K562 (cell line): Measurements from ENCODE around the gene MTTP. TPM values are rescaled to one million over a fixed set of nuclear protein-coding genes. Genes with fewer than 3 reads are reported as not detected.

Source experiments
- CHD1 ChIP-seq: fragments of 200-600 bp; sonication (generic); IDR thresholded peaks from one replicate; pipeline ENCODE4 v1.6.1; 2012; ENCODE audit warnings: mild to moderate bottlenecking, moderate library complexity, low read length, inconsistent platforms
- CHD7 ChIP-seq: fragments of 200-600 bp; sonication (generic); IDR thresholded peaks from one replicate; pipeline ENCODE4 v1.6.1; 2012; ENCODE audit warnings: mild to moderate bottlenecking, low read depth, low read length, inconsistent platforms
- ELF4 ChIP-seq: fragments of 450-650 bp; formaldehyde crosslinking; IDR thresholded peaks from 2 replicates; pipeline ENCODE4 v1.4.0; 2022; ENCODE audit warnings: missing genetic modification characterization
- FOXA1 ChIP-seq: fragments of 450-650 bp; IDR thresholded peaks from 2 replicates; pipeline ENCODE4 v1.6.1; 2016; ENCODE audit warnings: mild to moderate bottlenecking, borderline replicate concordance
- HES1 ChIP-seq: fragments of 450-650 bp; IDR thresholded peaks from 2 replicates; pipeline ENCODE4 v1.6.1; 2016; ENCODE audit warnings: low read depth, mild to moderate bottlenecking, moderate library complexity
- MTA2 ChIP-seq: fragments of 450-650 bp; IDR thresholded peaks from 2 replicates; pipeline ENCODE4 v1.6.1; 2016; ENCODE audit warnings: low read depth
- MYNN ChIP-seq, 2 experiments: sonication (generic); formaldehyde crosslinking in 1 of 2; IDR thresholded peaks; 2 replicates each; pipeline versions ENCODE4 v1.5.0 to v1.6.1; 2016 to 2020; ENCODE audit warnings: antibody characterized with exemption in 1 of 2, missing genetic modification reagents in 1 of 2
- NFIC ChIP-seq: fragments of 450-650 bp; IDR thresholded peaks from 2 replicates; pipeline ENCODE4 v1.6.1; 2017; ENCODE audit warnings: mild to moderate bottlenecking, inconsistent platforms
- NFRKB ChIP-seq: fragments of 450-650 bp; IDR thresholded peaks from 2 replicates; pipeline ENCODE4 v1.6.1; 2016; ENCODE audit warnings: low read depth
- PKNOX1 ChIP-seq: fragments of 450-650 bp; IDR thresholded peaks from 2 replicates; pipeline ENCODE4 v1.6.1; 2016
- PRPF4 ChIP-seq: fragments of 200-400 bp; formaldehyde crosslinking; IDR thresholded peaks from one replicate; pipeline ENCODE4 v1.6.1; 2017; ENCODE audit warnings: low read length, low read depth, mild to moderate bottlenecking; ENCODE audit not compliant: insufficient read depth, poor library complexity, severe bottlenecking
- PYGO2 ChIP-seq: fragments of 450-650 bp; IDR thresholded peaks from 2 replicates; pipeline ENCODE4 v1.6.1; 2016; ENCODE audit warnings: mild to moderate bottlenecking, missing genetic modification characterization, moderate library complexity, missing compliant biosample characterization
- SMC3 ChIP-seq: conservative IDR thresholded peaks from 2 replicates; pipeline ENCODE4 v1.6.1; 2011; ENCODE audit warnings: low read depth, low read length, improper control_type of control experiment; ENCODE audit not compliant: insufficient read depth
- STAT5A ChIP-seq: IDR thresholded peaks from 2 replicates; pipeline ENCODE4 v1.6.1; 2012; ENCODE audit warnings: low read length, inconsistent platforms, borderline replicate concordance
- ZNF282 ChIP-seq: sonication (generic); formaldehyde crosslinking; IDR thresholded peaks from 2 replicates; pipeline ENCODE4 v1.8.1; 2023; ENCODE audit warnings: missing genetic modification reagents
- ZNF408 ChIP-seq: fragments of 250-450 bp; sonication (Bioruptor Pico); IDR thresholded peaks from 2 replicates; pipeline ENCODE4 v1.4.0; 2020; ENCODE audit warnings: low read depth, mild to moderate bottlenecking, moderate library complexity
- polyA plus RNA-seq, 8 experiments: library from polyadenylated mRNA; depleted of rRNA in 4 of 8; stranded (reverse) in 5 of 8; unstranded in 3 of 8; fragments of >200 nt; fragmentation: Nextera tagmentation in 2 of 8; fragmentation: Illumina TruSeq in 1 of 8; extraction: Ambion mirVana in 2 of 8; extraction: Trizol in 1 of 8; gene quantifications; 2 replicates each; pipeline versions ENCODE4 v1.2.1 to v1.2.3, GENCODE V29; 2011 to 2014; ENCODE audit warnings: inconsistent platforms in 1 of 8, missing spikeins in 1 of 8
- total RNA-seq, 7 experiments: library from RNA; depleted of rRNA in 6 of 7; stranded (reverse); fragments of >200 nt in 6 of 7; fragmentation: Illumina TruSeq in 2 of 7; extraction: Trizol in 2 of 7; gene quantifications; 2 replicates each; pipeline versions ENCODE4 v1.2.1 to v1.2.3, GENCODE V29; 2011 to 2021; ENCODE audit warnings: low replicate concordance in 1 of 7

MTTP gene
- total and polyA plus RNA-seq, 9 of the 15 experiments (the other 6 are each of a cell fraction or from before 2014, with no cell fraction given) = 0.01 to 0.29 (median 0.04) TPM; not detected in 2

GRCh38 chr4:99670409-99671073 lies 95.9 kb downstream of the MTTP start (continued):
- no peak for TF ChIP-seq CHD1
- TF ChIP-seq PRPF4 = no peak
- TF ChIP-seq FOXA1 = no peak
- peak; percentile 83 for TF ChIP-seq PYGO2 (tag)
- no peak for TF ChIP-seq MYNN (IDR thresholded peaks at IDR 0.05)
- TF ChIP-seq MYNN (CRISPR knock-in tag; IDR thresholded peaks at IDR 0.05) = no peak
- TF ChIP-seq NFRKB = no peak
- 0 out of 2 replicates have a peak, but pooled peaks have one; percentile 8 for TF ChIP-seq NFIC
- TF ChIP-seq HES1 = 0 out of 2 replicates have a peak, but pooled peaks have one; percentile 26
- TF ChIP-seq MTA2 = peak; percentile 79
- no peak for TF ChIP-seq ZNF282
- 0 out of 2 replicates have a peak, but pooled peaks have one; percentile 20 for TF ChIP-seq PKNOX1
- TF ChIP-seq SMC3 = no peak
- TF ChIP-seq CHD7 = no peak
- TF ChIP-seq ZNF408 (CRISPR knock-in tag) = no peak
- TF ChIP-seq ELF4 (CRISPR knock-in tag) = no peak
- peak; percentile 39; the same call in 1 of the 2 replicates for TF ChIP-seq STAT5A
